Adrenal gland (tissue), 5 donors: ENCODE results near the gene ASPHD2.

Experiments
- CTCF ChIP-seq, 6 experiments: fragments of 450-650 bp in 4 of 6; fragments of 200-600 bp in 2 of 6; sonication (generic) in 1 of 6; IDR thresholded peaks; 1 replicate in 5 of 6; 2 replicates in 1 of 6; pipeline versions ENCODE4 v1.5.1 to v1.8.0; 2016 to 2021; ENCODE audit warnings: antibody characterized with exemption in 6 of 6, mild to moderate bottlenecking in 2 of 6, moderate library complexity in 1 of 6
- POLR2A ChIP-seq, 2 donors: fragments of 450-650 bp; IDR thresholded peaks; one replicate each; pipeline ENCODE4 v1.6.1; 2017; ENCODE audit warnings: antibody characterized with exemption in 2 of 2, mild to moderate bottlenecking in 2 of 2, moderate library complexity in 1 of 2
- donor health status: DM: no; HTN: no; CAD: no.

GRCh38 chr22:26466196-26466595, 37.1 kb downstream of the ASPHD2 start:
- TF ChIP-seq POLR2A (IDR thresholded peaks at IDR 0.05), result no peak
- no peak for TF ChIP-seq CTCF (IDR thresholded peaks at IDR 0.05)
